ENCODE results near the gene MYOM1. TPM values are rescaled to one million over a fixed set of nuclear protein-coding genes. Genes with fewer than 3 reads are reported as not detected.
A peak's percentile ranks its signal among the peaks of the same experiment; 100 is the strongest.

MYOM1 gene
- polyA plus RNA-seq, 1 donor: 8.7 TPM

DNA sequence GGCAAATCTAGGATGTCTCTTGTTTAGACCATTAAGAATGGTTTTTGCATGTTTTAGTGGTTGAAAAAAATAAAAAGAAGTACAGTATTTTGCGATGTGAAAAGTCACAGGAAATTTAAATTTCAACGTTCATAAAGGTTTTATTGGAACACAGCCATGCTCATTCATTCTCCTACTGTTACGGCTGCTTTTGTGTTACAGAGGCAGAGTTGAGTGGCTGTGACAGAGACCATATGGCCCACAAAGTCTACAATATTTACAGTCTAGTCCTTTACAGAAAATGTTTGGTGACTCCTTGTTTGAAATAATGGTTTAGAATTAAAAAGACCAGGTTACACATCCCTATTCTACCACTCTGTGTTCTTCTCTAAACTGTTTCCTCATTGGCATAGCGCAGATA is 48.1 kb downstream of the MYOM1 start:
- no peak for DNase-seq
- Histone ChIP-seq H3K4me1 (ENCODE audit: control insufficient read depth, insufficient read depth, low read length) (no peaks in the 10 kb centered on the region), H3K36me3 (ENCODE audit: control insufficient read depth, insufficient read depth, low read length) (no peaks in the 10 kb centered on the region), H3K27me3 (ENCODE audit: control insufficient read depth, insufficient read depth, low read length) (no peaks in the 10 kb centered on the region), H3K4me3 (ENCODE audit: low read length) (no peak overlapping the region), H3K27ac (ENCODE audit: low read length) (no peak overlapping the region), H3K9me3 (ENCODE audit: control insufficient read depth, low read depth, low read length) (no peaks in the 10 kb centered on the region)
- WGBS (ENCODE audit: insufficient coverage, low lambda C conversion rate): 38% methylated on average over 1 of the region's 4 CpGs

DNA sequence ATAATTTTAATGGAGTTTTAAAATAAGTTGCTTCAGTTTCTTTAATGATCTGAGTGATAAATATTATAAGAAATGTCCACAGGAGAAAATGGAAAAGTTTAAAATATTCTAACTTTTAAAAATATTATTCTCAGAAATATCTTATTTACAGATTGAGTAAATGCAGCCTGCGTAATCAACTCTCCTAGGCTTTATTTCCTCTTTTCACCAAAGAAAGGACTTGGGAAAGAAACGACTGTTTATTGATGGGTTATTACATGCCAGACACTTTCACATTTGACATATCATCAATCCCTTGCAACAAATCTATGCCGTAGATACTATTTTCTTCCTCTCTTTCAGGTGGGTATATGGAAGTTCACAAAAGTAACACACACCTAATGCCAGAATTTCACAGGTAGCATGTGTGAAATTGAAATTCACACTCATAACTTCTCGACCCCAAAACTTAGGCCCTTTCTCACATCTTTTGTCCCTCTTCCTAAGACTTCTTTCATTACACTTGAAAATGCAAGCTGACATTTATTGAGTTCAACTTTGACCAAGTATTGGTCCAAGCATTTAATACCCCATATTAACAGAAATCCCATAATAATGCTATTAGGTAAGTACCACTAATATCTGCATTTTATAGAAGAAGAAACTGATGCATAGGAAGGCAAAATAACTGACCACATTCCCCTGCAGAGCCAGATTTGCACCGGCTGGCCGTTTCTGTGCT is 49.2 kb downstream of the MYOM1 start:
- H3K36me3 ChIP-seq (ENCODE audit: control insufficient read depth, insufficient read depth, low read length): no peaks in the 10 kb centered on the region
- no peaks in the 10 kb centered on the region for H3K9me3 ChIP-seq (ENCODE audit: control insufficient read depth, low read depth, low read length)
- no peaks in the 10 kb centered on the region for H3K4me1 ChIP-seq (ENCODE audit: control insufficient read depth, insufficient read depth, low read length)
- WGBS (ENCODE audit: insufficient coverage, low lambda C conversion rate): 83% methylated on average over 2 of the region's 6 CpGs
- DNase-seq: no peak
- no peaks in the 10 kb centered on the region for H3K27me3 ChIP-seq (ENCODE audit: control insufficient read depth, insufficient read depth, low read length)
- H3K27ac ChIP-seq (ENCODE audit: low read length): no peak overlapping the region
- no peak overlapping the region for H3K4me3 ChIP-seq (ENCODE audit: low read length)

DNA sequence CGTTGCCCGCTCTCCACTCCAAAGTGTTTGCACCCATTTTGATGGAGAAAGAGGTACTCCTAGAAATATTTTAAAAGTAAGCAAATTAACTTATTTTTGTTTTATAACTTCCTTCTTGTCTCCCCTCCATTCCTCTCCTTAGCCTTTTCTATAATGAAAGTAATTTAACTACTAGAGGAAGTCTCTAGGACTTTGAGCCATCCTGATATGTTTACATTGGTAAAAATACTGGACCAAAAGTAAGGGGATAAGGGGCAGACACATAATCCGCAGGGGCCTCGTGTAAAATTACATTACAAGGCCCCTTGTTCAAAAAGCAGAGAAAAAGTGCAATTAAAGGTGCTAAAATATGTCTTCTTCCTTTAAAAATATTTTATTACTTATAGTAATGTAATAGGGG is 55.4 kb downstream of the MYOM1 start:
- no peaks in the 10 kb centered on the region for H3K27me3 ChIP-seq (ENCODE audit: control insufficient read depth, insufficient read depth, low read length)
- no peak overlapping the region for H3K27ac ChIP-seq (ENCODE audit: low read length)
- peaks cover 4% of the 10 kb centered on the region for H3K9me3 ChIP-seq (ENCODE audit: control insufficient read depth, low read depth, low read length)
- no peaks in the 10 kb centered on the region for H3K36me3 ChIP-seq (ENCODE audit: control insufficient read depth, insufficient read depth, low read length)
- DNase-seq: no peak
- no peaks in the 10 kb centered on the region for H3K4me1 ChIP-seq (ENCODE audit: control insufficient read depth, insufficient read depth, low read length)
- no peak overlapping the region for H3K4me3 ChIP-seq (ENCODE audit: low read length)
- WGBS (ENCODE audit: insufficient coverage, low lambda C conversion rate): 0% methylated on average over 1 of the region's 4 CpGs

DNA sequence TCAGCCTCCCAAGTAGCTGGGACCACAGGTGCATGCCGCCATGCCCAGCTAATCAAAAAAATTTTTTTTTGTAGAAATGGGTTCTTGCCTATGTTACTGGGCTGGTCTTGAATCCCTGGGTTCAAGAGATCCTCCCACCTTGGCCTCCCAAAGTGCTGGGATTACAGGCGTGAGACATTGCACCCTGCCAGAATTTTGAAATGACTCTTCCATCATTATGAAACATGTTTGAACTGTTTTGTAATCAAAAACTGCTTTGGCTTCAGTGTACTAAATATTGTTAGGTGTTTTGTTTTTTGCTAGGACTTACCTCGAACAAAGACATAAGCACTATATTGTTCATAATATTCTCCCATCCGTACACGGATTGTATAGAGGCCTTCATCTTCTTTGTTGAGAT is 55.8 kb downstream of the MYOM1 start:
- no peaks in the 10 kb centered on the region for H3K36me3 ChIP-seq (ENCODE audit: control insufficient read depth, insufficient read depth, low read length)
- 66% methylated on average over 3 of the region's 5 CpGs for WGBS (ENCODE audit: insufficient coverage, low lambda C conversion rate)
- H3K4me3 ChIP-seq (ENCODE audit: low read length): no peak overlapping the region
- no peaks in the 10 kb centered on the region for H3K4me1 ChIP-seq (ENCODE audit: control insufficient read depth, insufficient read depth, low read length)
- no peak for DNase-seq
- H3K9me3 ChIP-seq (ENCODE audit: control insufficient read depth, low read depth, low read length): peaks cover 4% of the 10 kb centered on the region
- H3K27ac ChIP-seq (ENCODE audit: low read length): no peak overlapping the region
- H3K27me3 ChIP-seq (ENCODE audit: control insufficient read depth, insufficient read depth, low read length): no peaks in the 10 kb centered on the region

DNA sequence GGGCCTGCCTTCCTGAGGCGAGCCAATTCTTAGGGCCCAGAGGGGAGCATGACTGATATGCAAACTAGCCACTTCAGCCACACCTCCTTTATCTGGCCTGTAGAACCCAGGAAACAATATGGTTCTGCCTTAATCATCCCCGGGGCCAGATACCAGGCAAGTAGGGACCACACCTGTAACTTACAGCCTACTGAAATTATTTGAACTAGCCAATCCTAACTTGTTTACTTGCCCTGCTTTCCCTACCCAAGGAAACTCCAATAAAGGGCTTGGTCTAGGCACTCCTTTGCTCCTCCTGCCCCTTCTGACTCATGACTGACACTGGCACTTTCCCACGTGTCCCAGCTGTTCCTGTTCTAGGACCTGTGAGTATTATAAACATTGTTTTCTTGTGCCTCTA is 57.6 kb downstream of the MYOM1 start:
- DNase-seq: peak in 1 of 2 donors; percentile 61
- Histone ChIP-seq H3K4me3 (ENCODE audit: low read length) (no peak overlapping the region), H3K36me3 (ENCODE audit: control insufficient read depth, insufficient read depth, low read length) (no peaks in the 10 kb centered on the region), H3K4me1 (ENCODE audit: control insufficient read depth, insufficient read depth, low read length) (no peaks in the 10 kb centered on the region), H3K9me3 (ENCODE audit: control insufficient read depth, low read depth, low read length) (peaks cover 4% of the 10 kb centered on the region), H3K27ac (ENCODE audit: low read length) (no peak overlapping the region), H3K27me3 (ENCODE audit: control insufficient read depth, insufficient read depth, low read length) (no peaks in the 10 kb centered on the region)
- WGBS (ENCODE audit: insufficient coverage, low lambda C conversion rate): no CpG with 5 or more reads among the region's 3 CpGs

DNA sequence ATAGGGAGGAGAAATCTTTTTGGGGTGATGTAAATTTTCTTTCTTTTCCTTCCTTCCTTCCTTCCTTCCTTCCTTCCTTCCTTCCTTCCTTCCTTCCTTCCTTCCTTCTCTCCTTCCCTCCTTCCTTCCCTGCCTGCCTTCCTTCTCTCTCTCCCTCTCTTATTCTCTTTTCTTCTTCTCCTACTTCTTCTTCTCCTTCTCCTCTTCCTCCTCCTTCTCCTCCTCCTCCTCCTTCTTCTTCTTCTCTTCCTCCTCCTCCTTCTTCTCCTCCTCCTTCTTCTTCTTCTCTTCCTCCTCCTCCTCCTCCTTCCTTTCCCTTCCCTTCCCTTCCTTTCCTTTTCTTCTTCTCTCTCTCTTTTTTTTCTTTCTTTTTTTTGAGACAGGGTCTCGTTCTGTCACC is 59.9 kb downstream of the MYOM1 start:
- Histone ChIP-seq H3K4me3 (ENCODE audit: low read length) (no peak overlapping the region), H3K4me1 (ENCODE audit: control insufficient read depth, insufficient read depth, low read length) (no peaks in the 10 kb centered on the region), H3K27me3 (ENCODE audit: control insufficient read depth, insufficient read depth, low read length) (no peaks in the 10 kb centered on the region), H3K27ac (ENCODE audit: low read length) (no peak overlapping the region), H3K36me3 (ENCODE audit: control insufficient read depth, insufficient read depth, low read length) (no peaks in the 10 kb centered on the region), H3K9me3 (ENCODE audit: control insufficient read depth, low read depth, low read length) (peaks cover 4% of the 10 kb centered on the region)
- DNase-seq: no peak
- no CpG with 5 or more reads among the region's 1 CpG for WGBS (ENCODE audit: insufficient coverage, low lambda C conversion rate)

DNA sequence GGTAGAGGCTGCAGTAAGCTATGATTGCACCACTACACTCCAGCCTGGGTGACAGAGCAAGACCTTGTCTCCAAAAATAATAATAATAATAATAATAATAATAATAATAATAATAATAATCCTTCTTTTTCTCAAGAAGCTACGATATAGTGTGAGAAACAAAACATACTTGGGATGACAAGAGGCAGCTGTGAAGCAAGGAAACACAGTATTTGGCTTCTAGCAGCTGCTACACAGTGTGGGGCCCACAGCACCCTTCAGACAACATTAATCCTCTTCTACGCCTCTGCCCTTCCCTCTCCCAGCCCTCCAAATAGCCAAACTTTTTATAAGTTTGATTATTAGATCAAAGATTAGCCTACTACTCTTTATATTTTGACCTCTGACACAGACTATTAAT is 62.2 kb downstream of the MYOM1 start:
- Histone ChIP-seq H3K4me3 (ENCODE audit: low read length) (no peak overlapping the region), H3K27ac (ENCODE audit: low read length) (no peak overlapping the region), H3K36me3 (ENCODE audit: control insufficient read depth, insufficient read depth, low read length) (no peaks in the 10 kb centered on the region), H3K4me1 (ENCODE audit: control insufficient read depth, insufficient read depth, low read length) (peaks cover 3% of the 10 kb centered on the region), H3K27me3 (ENCODE audit: control insufficient read depth, insufficient read depth, low read length) (no peaks in the 10 kb centered on the region), H3K9me3 (ENCODE audit: control insufficient read depth, low read depth, low read length) (peaks cover 4% of the 10 kb centered on the region)
- no peak for DNase-seq
- no CpG with 5 or more reads among the region's 2 CpGs for WGBS (ENCODE audit: insufficient coverage, low lambda C conversion rate)

DNA sequence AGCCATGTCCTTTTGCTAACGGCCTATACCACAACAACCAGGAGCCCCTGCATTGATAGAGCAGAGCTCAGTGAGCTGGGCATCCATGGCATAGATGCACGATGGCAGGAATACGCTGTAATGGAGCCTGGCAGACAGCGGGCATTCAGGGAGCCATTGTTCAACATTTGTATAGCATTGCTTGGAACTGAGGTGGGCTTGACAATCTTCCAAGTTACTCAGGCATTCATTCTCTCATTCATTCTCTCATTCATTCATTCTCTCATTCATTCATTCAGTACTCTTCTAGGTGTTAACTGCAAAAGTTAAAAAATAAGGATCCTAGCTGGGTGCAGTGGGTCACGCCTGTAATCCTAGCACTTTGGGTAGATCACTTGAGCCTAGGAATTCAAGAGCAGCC is 62.7 kb downstream of the MYOM1 start:
- WGBS (ENCODE audit: insufficient coverage, low lambda C conversion rate): 100% methylated on average over 1 of the region's 5 CpGs
- Histone ChIP-seq H3K4me1 (ENCODE audit: control insufficient read depth, insufficient read depth, low read length) (peaks cover 3% of the 10 kb centered on the region), H3K27ac (ENCODE audit: low read length) (no peak overlapping the region), H3K4me3 (ENCODE audit: low read length) (no peak overlapping the region), H3K36me3 (ENCODE audit: control insufficient read depth, insufficient read depth, low read length) (no peaks in the 10 kb centered on the region), H3K9me3 (ENCODE audit: control insufficient read depth, low read depth, low read length) (peaks cover 4% of the 10 kb centered on the region), H3K27me3 (ENCODE audit: control insufficient read depth, insufficient read depth, low read length) (no peaks in the 10 kb centered on the region)
- no peak for DNase-seq

DNA sequence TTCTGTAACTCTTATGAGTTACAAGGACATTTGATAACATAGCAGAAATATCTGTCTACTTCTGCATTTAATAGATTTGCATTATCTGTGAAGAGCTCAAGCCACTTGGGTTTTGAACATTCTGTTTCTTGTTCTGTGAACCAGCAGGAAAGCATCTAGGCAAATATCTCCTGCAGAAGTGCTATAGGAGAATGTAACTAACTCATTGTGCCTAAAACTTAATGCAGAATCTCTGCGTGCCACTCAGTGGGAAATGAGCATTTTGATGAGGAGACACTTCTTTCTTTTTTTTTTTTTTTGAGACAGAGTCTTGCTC is 63.5 kb downstream of the MYOM1 start:
- peaks cover 3% of the 10 kb centered on the region for H3K4me1 ChIP-seq (ENCODE audit: control insufficient read depth, insufficient read depth, low read length)
- no peak overlapping the region for H3K4me3 ChIP-seq (ENCODE audit: low read length)
- H3K36me3 ChIP-seq (ENCODE audit: control insufficient read depth, insufficient read depth, low read length): no peaks in the 10 kb centered on the region
- no CpG with 5 or more reads among the region's 1 CpG for WGBS (ENCODE audit: insufficient coverage, low lambda C conversion rate)
- H3K9me3 ChIP-seq (ENCODE audit: control insufficient read depth, low read depth, low read length): peaks cover 4% of the 10 kb centered on the region
- no peak overlapping the region for H3K27ac ChIP-seq (ENCODE audit: low read length)
- no peaks in the 10 kb centered on the region for H3K27me3 ChIP-seq (ENCODE audit: control insufficient read depth, insufficient read depth, low read length)
- no peak for DNase-seq

DNA sequence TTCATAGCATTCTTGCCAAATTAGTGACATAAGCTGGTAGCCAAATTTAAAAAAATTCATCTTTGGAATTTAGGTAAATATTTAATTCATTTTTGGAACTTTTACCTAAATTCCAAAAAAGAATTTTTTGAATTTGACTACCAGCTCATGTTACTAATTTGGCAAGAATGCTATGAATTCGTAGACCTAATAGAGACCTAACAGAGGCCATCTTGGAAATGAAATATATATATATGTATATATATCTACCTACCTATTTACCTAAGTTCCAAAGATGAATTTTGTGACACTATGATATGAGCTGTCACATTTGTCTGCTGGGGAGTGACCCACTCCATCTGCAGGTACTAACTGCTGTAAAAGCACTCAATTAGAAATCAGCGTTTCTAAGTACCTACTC is 65.6 kb downstream of the MYOM1 start:
- Histone ChIP-seq H3K27ac (ENCODE audit: low read length) (no peak overlapping the region), H3K36me3 (ENCODE audit: control insufficient read depth, insufficient read depth, low read length) (no peaks in the 10 kb centered on the region), H3K4me1 (ENCODE audit: control insufficient read depth, insufficient read depth, low read length) (peaks cover 3% of the 10 kb centered on the region), H3K9me3 (ENCODE audit: control insufficient read depth, low read depth, low read length) (no peaks in the 10 kb centered on the region), H3K4me3 (ENCODE audit: low read length) (no peak overlapping the region), H3K27me3 (ENCODE audit: control insufficient read depth, insufficient read depth, low read length) (no peaks in the 10 kb centered on the region)
- no CpG with 5 or more reads among the region's 2 CpGs for WGBS (ENCODE audit: insufficient coverage, low lambda C conversion rate)
- no peak for DNase-seq

DNA sequence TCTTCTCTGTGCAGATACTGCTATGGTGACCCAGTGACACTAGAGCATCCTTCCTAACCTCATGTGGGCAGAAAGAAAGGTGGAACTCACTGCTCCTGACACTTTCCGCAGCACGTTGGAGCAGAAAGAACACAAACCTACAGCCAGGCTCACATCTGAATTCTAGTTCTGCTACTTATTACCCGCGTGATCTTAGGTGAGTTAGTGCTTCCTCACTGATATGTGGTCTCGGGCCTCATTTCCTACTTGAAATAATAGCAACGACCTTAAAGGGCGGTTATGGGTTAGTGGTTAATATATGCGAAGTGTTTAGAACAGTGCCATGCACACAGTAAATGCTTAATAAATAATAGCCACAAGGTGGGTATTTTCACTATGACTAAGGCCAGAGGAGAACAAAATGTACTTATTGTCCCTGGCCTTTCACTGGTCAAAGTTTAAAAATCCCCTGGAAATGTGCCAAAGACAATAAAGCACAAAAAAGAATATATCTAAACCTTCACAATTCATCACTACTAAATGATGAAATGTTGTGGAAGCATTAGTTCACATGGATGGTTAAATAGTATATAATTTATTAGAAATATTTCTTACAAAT is 66.6 kb downstream of the MYOM1 start:
- WGBS (ENCODE audit: insufficient coverage, low lambda C conversion rate): 93% methylated on average over 3 of the region's 8 CpGs
- no peak overlapping the region for H3K27ac ChIP-seq (ENCODE audit: low read length)
- no peaks in the 10 kb centered on the region for H3K9me3 ChIP-seq (ENCODE audit: control insufficient read depth, low read depth, low read length)
- DNase-seq: peak in 1 of 2 donors; percentile 43
- peaks cover 3% of the 10 kb centered on the region for H3K4me1 ChIP-seq (ENCODE audit: control insufficient read depth, insufficient read depth, low read length)
- H3K36me3 ChIP-seq (ENCODE audit: control insufficient read depth, insufficient read depth, low read length): no peaks in the 10 kb centered on the region
- H3K4me3 ChIP-seq (ENCODE audit: low read length): no peak overlapping the region
- no peaks in the 10 kb centered on the region for H3K27me3 ChIP-seq (ENCODE audit: control insufficient read depth, insufficient read depth, low read length)

Data from large intestine (tissue), 3 donors.